HT1080 (cell line): ENCODE results near the gene TOX2. TPM values are rescaled to one million over a fixed set of nuclear protein-coding genes. Genes with fewer than 3 reads are reported as not detected.
"Not testable (repeated sequence)": the region's sequence is repeated elsewhere in the genome, so short reads cannot be mapped to it uniquely, and the experiment has no call there.

Source experiments
- DNase-seq: peaks from one replicate; pipeline ENCODE4 v3.0.0-alpha.2; 2015; ENCODE audit warnings: low read depth
- total RNA-seq: library from RNA; depleted of rRNA; stranded (reverse); fragments of >200 nt; shearing (Covaris generic); gene quantifications from 2 replicates; pipeline ENCODE4 v1.2.3, GENCODE V29; 2014

The TOX2 gene
- total RNA-seq, 1 experiment from 2014 or later, result 8.3 TPM

DNA sequence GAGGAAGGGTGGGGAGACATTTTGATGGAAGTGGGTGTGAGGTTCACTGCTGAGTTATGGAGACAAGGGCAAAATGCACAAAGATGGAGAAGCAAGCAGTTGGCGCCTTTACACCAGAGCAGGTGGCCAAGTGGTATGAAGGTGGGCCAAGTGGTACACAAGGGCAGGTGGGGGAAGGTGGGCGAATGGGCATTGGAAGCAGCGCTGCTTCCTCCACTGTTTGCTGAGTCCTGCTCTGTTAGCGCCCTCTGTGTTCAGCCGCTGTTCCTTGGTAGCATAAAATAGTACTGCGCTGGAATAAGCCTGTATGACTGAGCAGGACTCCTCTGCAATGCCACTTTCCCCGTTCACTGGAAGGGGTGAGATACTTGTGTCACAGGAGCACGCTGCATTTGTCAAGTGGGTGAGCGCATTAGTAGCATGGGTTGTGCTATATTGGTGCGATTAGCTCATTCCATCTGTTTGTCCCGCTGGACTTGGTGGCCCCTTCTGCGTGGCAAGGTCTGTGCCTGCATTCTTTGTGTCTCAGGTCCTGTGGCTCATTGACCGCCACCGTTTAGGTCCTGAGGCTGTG lies 116.4 kb downstream of the TOX2 start:
- no peak for DNase-seq

DNA sequence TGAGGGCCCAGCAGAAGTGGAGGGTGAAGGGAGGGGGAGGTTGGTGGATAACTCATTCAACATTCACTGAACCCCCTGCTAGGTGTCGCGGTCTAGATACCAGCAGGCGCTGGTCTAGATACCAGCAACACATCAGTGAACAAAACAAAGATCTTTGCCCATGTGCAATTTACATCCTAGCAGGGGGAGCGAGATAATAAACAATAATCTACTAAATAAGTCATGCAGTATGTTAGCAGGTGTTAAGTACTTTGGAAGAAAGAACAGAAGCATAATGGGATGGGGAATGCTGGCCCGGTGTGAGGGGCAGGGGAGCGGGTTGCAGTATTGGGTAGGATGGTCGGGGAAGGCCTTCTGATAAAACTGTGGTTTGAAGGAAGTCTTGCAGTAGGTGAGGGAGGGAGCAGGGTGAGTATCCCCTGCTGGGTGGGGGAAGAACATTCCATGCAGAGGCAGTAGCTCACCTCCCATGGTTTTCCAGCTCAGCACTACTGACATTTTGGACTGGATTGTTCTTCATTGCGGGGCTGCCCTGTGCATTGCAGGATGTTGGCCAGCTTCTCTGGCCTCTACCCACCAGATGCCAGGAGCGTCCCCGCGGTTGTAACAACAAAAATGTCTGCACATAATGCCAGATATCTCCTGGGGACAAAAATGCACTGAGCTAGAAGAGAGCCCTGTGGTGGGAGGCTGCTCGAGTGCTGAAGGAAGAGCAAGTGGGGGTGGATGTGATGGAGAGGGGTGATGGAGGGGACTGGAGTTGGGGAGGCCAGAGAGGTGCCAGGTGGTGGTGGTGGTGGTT lies 117.3 kb downstream of the TOX2 start:
- DNase-seq, result no peak

DNA sequence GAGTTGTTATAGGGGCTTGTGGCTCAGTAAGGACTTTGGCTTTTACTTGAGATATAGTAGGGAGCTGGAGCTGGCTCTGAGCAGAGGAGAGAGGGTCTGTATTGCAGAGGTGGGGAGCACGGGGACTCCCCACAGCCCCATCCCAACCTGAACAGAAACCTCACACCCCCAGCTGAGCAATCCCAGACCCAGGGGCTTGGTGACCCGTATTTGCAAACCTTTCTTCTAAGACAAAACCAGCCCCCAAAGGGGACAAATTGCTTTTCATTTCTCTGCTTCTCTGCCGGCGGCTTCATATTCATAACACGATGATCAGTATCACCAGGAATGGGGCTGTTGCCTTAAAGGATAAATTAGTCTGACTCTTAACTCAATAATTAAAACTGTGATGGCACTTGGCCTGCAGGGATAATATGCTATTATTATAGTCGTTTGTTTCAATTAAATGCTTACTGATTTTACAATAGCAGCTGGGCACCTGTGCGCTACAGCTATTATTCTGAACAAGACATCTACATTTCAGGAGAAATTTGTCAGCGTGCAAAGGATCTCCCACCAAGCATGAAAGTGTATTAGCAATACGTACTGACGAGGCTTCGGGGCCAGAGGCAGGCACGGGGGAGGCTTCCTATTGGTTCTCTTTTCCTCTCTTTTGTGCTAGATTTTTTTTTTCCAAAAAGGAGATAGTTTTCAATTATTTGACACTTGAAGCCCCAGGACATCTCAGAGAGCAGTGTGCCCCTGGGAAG lies 118.1 kb downstream of the TOX2 start:
- no peak for DNase-seq

DNA sequence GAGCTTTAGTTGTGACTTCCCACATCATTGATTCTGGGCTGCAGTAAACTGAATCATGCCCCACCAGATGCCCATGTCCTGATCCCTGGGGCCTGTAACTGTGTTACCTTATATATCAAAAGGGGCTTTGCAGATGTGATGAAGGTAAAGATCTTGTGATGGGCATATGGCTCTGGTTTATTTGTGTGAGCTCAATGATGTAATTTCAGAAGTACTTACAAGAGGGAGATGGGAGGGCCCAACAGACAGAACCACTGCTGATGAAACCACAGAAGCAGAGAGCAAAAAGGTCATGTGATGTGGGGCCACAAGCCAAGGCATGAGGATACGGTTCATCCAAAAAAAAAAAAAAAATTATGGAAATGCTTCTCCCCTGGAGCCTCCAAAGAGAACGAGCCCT lies 118.7 kb downstream of the TOX2 start:
- DNase-seq, result peak; percentile 7

DNA sequence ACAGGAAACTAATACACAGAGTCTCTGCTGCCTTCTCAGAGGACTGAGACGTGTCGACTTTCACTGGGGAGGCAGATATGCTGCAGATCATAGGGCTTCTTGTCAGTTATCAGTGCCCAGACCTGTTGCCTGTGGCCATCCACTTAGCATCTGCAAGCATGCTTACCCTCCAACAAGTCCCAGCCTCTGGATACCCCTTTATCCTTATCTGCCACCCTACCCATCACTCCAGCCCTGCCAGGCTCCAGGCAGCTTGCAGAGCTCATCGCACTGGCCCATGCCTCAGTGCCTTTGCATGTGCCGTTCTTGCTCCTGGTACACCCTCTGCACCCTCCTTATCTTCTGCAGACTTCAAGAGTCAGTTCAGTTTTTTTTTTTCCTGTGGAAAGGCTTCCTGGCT lies 119.2 kb downstream of the TOX2 start:
- DNase-seq, result no peak

DNA sequence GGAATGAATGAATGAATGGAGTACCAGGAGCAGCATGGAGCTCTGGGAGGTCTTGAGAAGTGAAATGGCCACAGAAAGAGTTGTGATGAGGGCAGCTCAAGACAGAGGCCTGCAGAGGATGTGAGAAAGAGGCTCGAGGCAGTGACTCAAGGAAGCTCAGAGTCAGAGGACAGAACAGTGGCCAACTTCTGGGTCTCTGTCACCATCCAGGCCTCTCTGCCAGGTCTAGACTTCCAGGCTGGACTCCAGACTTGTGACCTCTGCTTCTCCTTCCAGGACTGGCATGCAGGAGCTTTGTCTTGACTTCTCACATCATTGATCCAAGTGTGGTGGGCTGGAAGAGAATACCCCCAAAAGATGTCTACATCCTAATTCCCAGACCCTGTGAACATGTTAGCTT lies 119.8 kb downstream of the TOX2 start:
- DNase-seq, result no peak

DNA sequence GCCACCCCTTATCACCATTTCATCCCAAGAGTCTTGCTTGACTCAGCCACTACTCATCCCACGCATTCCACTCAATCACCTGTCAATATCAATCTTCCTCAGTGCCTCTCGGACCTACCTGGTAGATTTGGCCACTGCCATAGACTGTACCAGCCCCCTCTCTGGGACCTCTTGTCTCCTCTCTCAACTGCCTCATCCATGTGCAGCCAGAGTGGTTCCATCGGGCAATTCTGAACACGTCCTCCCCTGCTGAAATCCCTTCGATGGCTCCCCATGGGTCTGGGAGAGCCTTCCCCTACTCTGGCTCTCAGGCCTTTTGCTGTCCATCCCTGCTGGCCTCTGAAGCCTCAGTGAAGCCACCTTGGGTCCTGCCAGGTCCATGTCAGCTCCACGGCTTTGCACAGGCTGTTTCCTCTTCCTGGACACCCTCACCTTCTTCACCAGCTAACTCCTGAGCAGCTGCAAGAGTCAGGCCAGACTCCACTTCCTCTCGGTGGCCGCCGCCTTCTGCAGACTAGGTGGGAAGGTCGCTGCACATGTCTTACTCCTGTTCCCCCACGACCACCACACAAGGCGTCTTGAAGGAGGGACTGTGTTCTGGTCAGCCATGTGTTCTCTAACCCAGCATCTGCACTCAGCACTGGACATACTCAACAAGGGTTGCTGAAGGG lies 120.4 kb downstream of the TOX2 start:
- no peak for DNase-seq

DNA sequence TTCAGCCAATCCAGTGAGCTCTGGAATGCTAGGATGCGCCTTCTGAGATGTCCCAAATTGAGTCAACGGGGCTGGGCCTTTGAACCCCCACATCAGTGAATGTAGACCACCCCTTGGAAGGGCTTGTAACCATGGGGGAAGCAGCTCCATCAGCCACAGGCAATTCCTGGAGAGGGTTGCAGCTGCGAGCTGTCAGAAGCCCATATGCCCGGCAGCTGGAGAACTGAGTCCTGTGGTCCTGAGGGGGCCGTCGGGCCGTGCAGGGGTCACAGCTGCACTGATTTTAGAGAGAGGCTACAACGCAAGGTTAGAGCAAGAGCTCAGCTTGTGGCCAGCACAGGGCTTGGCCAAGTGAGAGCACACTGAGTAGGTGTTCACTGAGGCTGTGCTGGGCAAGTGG lies 121.3 kb downstream of the TOX2 start:
- DNase-seq, result no peak

DNA sequence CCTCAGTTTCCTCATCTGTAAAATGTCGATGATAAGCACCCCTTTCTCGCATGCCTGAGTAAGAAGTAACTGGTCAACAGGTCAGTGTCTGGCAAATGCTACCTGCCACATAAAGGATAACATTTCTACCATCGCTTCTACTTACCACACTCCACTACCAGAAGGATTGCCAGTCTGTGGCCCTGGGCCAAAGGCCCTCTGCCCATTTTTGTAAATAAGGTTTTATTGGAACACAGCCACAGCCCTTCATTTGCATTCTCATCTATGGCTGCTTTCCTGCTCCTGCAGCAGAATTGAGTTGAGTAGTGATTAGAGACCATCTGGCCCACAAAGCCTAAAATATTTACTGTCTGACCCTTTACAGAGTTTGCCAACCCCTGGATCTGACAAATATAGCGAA lies 121.8 kb downstream of the TOX2 start:
- DNase-seq, result no peak

DNA sequence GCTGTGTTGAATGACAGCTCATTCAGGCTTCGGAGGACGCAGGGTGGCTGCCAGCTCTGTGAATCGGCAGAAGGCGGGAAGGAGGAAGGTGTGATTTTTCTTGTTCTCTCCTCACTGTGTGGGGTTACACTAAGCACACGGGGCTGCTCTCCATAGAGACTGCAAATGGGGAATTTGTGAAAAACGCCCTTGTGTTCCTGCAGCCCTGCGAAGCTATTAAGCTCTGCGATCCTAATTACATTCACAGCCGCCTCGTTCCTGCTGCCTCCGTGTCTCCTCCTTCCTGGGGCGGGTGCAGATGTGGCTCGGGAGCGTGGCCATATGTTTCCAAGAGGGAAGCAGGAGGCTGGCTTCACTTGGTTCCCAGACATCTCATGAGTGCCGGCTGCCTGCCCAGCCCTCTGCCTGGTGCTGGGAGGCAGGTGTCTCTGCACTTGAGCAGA lies 124.0 kb downstream of the TOX2 start:
- DNase-seq, result no peak

DNA sequence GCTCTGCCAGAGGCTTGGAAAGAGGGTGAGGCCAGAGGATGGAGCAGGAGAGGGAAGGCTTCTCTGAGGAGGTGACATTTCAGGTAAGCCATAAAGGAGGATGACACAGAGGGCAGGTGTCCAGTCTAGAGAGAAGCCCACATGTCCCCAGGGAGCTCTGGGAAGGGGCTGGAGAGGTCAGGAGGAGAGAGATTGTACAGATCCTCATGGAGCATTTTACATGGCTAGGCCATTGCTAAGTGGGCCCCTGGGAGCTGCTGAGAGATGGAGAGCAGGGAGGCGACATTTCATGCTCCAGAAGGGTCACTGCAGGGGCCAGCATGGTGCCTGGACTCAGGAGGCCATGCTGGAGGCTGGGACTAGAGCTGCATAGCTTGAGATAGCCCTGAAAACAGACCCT lies 124.5 kb downstream of the TOX2 start:
- DNase-seq, result no peak

DNA sequence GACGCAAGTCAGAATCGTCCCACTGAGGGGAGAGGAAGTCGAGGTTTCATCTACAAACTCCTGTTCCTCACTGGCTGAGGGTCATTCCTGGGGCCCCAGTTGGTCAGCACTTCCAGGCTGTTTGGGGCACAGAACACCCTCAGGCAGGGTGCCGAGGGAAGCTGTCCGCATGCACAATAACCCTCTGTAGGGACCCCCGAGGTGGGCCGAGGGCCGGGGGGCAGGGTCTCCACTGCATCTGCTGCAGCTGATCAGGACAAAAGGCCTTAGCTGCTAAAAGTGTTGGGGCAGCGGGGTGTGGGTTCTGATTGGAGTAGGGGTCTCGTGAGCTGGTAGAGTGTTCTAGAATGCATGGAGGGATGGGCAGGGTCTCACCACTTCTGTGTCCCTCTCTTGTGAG lies 125.1 kb downstream of the TOX2 start:
- DNase-seq, result no peak

DNA sequence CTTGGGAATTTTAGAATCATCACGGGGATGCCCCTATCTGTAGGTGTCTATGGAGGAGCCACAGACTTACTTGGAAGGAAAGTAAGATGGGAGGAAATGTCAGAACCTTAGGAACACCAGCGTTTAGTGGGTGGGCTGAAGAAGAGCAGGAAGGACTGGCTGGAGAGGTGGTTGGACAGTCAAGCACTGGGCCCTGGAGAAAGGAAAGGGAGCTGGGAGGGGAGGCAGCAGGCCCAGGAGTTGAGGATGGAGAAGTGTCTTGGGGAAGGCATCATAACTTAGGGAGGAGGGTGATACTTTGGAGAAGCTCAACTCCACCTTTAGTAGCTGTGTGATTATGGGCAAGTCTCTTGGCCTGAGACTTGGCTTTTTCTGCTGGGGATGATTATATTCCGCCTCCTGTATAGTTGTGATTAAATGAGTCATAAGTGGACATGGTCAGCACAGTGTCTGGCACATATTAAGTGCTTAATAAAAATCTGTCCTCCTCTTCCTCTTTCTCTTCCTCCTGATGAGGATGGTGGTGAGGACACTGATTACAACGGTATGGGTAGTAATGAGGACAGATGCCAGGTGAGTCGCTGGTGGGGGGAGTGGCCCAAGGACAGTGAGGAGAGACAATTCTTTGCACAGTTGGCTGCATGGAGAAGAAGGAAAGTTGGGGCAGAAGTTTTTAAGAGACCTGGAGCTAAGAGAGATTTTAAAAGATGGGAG lies 125.7 kb downstream of the TOX2 start:
- DNase-seq, result no peak

DNA sequence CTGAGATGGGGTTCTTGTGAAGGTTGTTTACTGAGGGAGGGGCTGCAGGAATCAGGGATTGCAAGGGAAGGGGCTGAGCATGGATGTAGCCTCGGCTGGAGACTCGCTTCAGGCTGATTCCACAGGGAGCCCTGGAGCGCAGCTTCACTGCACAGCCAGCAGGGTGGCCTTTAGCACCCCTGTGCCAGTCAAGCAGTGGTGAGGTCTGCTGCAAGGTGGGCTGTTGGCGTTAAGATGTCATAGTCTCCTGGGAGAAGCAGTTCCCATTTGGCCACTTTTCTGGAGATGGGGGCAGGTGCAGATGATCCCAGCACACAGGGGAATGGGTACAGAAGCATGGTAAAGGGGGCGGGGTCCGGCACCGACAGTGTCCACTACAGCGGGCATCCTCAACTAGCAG lies 126.3 kb downstream of the TOX2 start:
- no peak for DNase-seq

DNA sequence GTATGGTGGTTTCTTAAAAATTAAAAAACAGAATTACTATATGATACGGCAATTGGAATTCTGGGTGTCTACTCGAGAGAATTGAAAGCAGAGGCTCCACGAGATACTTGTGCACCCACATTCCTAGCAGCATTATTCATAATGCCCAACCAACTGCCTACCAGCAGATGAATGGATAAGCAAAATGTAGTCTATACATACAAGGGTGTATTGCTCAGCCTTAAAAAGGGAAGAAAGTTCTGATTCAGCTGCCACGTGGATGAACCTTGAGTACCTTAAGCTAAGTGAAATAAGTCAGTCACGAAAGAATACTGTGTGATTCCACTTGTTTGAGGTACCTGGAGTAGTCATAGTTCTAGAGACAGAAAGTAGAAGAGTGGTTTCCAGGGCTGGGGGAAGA lies 130.1 kb downstream of the TOX2 start:
- DNase-seq, result not testable (repeated sequence)

DNA sequence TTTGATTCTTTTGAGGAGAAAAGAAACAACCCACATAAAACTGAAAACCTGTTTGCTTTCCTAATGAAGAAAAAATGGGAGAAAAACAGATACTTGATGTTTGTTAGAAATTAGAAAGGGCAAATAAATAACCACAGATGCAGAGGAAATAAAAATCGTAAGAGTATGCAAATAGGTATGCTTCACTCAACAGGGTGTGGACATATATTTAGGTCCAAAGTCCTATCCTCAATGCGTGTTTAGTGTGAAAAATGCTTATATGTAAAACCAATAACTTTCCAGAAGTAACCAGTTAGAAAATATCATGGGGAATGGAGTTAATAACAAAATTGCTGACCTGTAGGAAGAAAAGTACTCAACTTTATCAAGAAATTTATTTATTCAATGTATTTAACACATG lies 135.7 kb downstream of the TOX2 start:
- DNase-seq, result no peak

DNA sequence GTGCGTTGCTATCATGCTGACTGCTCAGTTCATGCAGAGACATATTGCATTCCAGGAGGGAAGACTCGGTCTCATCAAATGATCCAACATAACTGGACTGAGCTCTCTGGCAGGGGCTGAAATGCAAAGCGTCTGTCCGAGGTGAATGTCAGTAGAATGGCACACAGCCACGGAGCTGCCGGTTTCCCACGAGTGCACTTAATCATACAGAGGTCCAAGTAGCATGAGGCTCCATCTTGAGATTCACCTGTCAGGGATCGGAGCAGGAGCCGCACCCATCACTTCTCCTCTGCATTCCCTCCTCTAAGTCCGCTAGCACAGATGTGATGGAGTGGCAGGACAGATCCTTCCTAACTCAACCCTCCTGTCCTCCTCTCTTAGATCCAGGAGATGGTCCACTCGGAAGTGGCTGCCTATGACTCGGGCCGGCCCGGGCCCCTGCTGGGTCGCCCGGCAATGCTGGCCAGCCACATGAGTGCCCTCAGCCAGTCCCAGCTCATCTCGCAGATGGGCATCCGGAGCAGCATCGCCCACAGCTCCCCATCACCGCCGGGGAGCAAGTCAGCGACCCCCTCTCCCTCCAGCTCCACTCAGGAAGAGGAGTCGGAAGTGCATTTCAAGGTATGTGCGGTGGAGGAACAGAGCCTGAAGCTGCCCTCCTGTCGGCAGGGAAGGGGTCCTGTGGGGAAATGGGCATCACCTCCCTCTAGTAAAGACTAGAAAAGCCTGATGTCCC lies 136.4 kb downstream of the TOX2 start:
- DNase-seq, result no peak

DNA sequence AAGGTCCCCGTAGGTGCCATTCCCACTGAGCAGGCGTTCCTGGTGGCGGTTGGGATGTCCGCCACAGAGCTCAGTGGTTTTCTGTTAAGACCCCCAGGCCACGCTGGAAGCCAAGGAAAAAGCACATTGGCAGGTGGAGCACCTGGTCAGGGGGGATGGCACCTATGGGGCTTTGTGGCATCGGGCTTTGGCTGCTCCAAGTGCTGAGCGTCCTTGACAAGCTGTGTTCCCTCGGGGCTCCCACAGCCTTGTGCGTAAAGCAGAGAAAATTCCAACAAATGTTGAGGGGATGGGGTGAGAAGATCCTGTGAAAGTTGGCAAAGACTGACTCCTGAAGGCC lies 137.0 kb downstream of the TOX2 start:
- no peak for DNase-seq

DNA sequence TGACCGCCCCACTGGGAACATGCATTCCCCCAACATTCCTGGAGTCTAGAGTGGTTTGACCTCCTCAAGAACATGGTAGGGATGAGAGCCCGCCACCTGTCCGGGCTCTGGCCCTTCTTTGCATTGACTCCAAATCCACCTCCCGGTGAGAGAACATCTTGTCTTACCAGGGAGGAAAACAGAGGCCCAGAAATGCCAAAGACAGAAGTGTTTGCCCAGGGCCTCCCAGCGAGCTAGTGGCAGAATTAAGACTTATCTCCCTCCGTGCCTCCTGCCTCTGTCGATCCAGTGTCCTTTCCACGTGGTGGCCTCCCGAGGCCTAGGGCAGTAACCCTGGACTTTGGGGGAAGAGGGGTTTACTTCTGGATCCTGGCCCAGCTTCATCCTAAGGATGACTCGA lies 137.5 kb downstream of the TOX2 start:
- DNase-seq, result no peak

DNA sequence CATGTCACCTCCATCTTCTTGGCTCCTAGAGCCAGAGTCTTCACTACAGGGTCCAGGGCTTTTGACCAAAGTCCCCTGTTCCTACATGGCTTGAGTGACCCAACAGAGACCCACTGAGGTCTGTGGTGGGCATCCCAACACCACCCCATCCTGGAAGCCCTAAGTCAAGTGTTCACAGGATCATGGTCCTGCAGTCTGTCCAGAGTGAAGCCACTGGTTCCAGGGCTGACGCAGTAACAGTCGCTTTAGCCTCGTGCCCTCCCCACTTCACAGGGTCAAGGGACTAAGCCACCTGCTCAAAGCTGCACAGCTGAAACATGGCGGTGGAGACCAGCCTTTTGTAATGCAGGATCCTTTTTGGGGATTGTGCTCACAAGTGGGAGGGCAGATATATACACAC lies 138.4 kb downstream of the TOX2 start:
- no peak for DNase-seq

DNA sequence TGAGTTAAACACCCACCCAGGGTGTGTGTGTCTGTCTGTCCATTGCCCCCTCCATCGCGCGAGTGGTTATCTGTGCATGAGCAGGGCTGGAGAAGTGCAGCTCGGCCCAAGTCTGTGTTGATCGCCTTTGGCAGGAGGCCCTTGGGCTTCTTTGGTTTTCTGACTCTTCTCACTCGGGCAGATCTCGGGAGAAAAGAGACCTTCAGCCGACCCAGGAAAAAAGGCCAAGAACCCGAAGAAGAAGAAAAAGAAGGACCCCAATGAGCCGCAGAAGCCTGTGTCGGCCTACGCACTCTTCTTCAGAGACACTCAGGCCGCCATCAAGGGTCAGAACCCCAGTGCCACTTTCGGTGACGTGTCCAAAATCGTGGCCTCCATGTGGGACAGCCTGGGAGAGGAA lies 139.5 kb downstream of the TOX2 start:
- no peak for DNase-seq
